Measurements from ENCODE around the gene AMD1.
"Not testable (repeated sequence)": the region's sequence is repeated elsewhere in the genome, so short reads cannot be mapped to it uniquely, and the experiment has no call there.

The AMD1 gene

DNA sequence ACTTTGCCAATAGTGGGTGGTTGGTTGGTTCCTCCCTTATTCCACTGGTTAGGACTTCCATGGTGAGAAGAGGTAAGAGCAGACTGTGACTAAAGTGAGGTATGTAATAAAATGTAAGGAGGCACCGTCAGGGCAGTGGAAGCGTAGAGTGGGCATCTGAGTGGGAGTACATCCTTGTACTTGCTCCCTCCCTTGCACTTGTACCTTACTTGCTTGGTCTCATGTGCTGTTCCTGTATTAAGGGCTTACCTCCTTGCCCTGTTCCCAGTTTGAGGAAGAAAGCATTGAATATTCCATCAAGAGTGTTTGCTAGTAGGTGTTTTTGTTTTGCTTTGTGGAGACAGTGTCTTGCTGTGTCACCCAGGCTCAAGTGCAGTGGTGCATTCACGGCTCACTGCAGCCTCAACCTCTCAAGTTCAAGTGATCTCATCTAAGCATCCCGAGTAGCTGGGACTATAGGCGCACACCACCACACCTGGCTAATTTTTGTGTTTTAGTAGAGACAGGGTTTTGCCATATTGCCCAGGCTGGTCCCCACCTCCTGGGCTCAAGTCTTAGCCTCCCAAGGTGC, 25.5 kb downstream of the AMD1 start:
- no peak overlapping the region for H3K4me3 ChIP-seq (ENCODE audit: low read depth, low read length)
- TF ChIP-seq, protein P1, sequence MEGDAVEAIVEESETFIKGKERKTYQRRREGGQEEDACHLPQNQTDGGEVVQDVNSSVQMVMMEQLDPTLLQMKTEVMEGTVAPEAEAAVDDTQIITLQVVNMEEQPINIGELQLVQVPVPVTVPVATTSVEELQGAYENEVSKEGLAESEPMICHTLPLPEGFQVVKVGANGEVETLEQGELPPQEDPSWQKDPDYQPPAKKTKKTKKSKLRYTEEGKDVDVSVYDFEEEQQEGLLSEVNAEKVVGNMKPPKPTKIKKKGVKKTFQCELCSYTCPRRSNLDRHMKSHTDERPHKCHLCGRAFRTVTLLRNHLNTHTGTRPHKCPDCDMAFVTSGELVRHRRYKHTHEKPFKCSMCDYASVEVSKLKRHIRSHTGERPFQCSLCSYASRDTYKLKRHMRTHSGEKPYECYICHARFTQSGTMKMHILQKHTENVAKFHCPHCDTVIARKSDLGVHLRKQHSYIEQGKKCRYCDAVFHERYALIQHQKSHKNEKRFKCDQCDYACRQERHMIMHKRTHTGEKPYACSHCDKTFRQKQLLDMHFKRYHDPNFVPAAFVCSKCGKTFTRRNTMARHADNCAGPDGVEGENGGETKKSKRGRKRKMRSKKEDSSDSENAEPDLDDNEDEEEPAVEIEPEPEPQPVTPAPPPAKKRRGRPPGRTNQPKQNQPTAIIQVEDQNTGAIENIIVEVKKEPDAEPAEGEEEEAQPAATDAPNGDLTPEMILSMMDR (IDR thresholded peaks at IDR 0.05; ENCODE audit: insufficient read depth, low read depth, low read length, missing control alignments) = no peak
- DNase-seq (ENCODE audit: low read depth) = no peak

DNA sequence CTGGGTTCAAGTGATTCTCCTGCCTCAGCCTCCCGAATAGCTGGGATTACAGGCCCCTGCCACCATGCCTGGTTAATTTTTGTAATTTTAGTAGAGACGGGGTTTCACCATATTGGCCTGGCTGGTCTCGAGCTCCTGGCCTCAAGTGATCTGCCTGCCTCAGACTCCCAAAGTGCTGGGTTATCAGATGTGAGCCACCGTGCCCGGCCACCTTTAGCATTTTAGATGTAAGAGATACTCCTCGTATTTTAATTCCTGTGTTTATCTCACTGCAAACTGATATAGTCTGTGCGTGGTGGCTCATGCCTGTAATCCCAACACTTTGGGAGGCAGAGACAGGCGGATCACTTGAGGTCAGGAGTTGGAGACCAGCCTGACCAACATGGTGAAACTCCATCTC, 27.0 kb downstream of the AMD1 start:
- H3K4me3 ChIP-seq (ENCODE audit: low read depth, low read length); DNase-seq (ENCODE audit: low read depth): not testable (repeated sequence)

DNA sequence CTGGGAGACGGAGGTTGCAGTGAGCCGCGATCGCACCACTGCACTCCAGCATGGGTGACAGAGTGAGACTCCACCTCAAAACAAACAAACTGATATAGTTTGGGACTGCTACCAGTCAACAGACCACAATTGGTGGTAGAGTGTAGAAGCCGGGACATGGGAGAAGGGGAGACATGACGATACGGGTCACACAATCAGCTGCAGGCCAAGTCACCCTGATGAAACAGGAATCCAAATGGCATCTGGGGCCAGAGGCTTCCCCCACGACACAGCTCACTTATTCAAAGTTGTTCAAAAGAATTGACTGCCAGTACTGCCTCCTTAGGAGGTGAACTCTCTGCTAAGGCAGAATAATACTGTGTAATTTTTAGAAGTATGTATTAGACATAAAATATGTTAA, 27.5 kb downstream of the AMD1 start:
- TF ChIP-seq, protein P1 (IDR thresholded peaks at IDR 0.05; ENCODE audit: insufficient read depth, low read depth, low read length, missing control alignments) = no peak
- H3K4me3 ChIP-seq (ENCODE audit: low read depth, low read length) = no peak overlapping the region
- DNase-seq (ENCODE audit: low read depth) = no peak

DNA sequence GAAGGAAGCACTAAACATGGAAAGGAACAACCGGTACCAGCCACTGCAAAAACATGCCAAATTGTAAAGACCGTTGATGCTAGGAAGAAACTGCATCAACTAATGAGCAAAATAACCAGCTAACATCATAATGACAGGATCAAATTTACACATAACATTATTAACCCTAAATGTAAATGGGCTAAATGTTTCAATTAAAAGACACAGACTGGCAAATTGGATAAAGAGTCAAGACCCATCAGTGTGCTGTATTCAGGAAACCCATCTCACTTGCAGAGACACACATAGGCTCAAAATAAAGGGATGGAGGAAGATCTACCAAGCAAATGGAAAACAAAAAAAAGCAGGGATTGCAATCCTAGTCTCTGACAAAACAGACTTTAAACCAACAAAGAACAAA, 31.7 kb downstream of the AMD1 start:
- H3K4me3 ChIP-seq (ENCODE audit: low read depth, low read length); DNase-seq (ENCODE audit: low read depth): not testable (repeated sequence)

DNA sequence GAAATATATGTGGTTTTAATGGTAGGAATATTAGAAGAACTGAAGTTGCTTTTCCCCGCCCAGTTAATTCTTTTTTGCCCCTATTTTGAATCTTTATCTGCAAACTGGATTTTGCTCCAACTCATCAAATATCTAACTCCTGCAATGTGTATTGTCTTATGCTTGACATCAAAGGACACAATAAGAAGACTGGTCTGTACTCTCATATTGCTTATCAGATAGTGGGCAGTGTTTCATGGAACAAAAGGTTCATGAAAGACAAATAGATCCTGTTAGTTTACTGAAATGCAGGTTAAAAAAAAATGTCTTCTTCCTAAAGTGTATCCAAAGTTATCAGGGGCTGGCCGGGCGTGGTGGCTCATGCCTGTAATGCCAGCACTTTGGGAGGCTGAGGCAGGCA, 56.2 kb downstream of the AMD1 start:
- DNase-seq (ENCODE audit: low read depth) = no peak
- TF ChIP-seq, protein P1 (IDR thresholded peaks at IDR 0.05; ENCODE audit: insufficient read depth, low read depth, low read length, missing control alignments) = no peak
- H3K4me3 ChIP-seq (ENCODE audit: low read depth, low read length) = no peak overlapping the region

DNA sequence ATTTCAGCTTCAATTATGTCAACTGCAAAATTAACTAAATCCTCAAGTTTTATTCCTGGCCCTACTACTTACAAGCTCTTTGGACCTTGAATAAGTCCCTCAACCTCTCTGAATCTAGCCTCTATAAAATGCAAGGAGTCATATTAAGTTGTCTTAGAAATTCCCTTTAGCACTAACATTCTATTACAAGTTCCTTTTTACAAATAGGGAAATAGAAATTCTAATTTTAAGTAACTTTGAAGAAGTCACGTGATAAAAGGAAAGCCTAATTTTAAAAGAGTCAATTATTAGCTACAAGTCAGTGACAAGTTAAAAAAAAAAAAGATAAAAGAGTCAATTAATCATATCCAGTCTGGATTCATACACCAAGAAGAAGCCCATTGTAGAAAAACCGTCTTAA, 59.3 kb downstream of the AMD1 start:
- DNase-seq (ENCODE audit: low read depth) = no peak
- TF ChIP-seq, protein P1 (IDR thresholded peaks at IDR 0.05; ENCODE audit: insufficient read depth, low read depth, low read length, missing control alignments) = no peak
- no peak overlapping the region for H3K4me3 ChIP-seq (ENCODE audit: low read depth, low read length)

DNA sequence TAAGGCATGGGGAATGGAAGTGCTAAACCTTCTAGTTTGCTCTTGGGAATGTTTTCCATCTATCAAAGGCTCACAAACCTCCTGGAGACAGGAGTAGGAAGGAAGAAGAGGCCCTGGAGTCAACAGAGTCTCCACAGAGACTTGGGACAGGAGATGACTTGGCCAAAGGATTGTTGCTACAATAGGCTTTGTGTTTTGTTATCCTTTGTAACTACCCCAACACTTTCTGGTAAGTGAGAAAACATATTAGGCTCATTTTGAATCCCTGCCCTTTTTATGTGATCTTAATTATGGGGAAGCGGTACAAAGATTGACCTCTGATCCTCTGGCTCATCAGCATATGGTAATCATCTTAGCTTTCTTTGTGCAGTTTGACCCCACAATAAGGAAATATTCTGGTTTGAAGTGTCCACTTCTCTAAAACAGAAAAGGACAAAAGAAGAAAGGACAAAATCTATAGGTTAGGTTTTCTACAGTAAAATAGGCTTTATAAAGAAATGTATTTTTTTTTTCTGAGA, 59.9 kb downstream of the AMD1 start:
- no peak for DNase-seq (ENCODE audit: low read depth)
- TF ChIP-seq, protein P1 (IDR thresholded peaks at IDR 0.05; ENCODE audit: insufficient read depth, low read depth, low read length, missing control alignments) = no peak
- H3K4me3 ChIP-seq (ENCODE audit: low read depth, low read length) = no peak overlapping the region

DNA sequence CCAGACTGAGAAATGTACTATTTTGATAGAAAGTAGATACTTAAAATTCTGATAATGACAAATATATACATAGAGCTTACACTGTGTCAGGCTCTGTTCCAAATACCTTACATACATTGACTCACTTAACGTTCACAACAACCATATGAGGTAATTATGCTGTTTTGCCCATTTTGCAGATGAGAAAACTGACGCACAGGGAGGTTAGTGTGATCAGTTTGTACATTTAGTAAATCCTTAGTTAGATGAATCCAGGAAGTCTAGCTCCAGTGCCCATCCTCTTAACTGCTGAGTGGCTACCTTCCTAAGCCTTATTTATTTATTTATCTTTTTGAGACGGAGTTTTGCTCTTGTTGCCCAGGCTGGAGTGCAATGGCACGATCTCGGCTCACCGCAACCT, 60.6 kb downstream of the AMD1 start:
- DNase-seq (ENCODE audit: low read depth) = no peak
- TF ChIP-seq, protein P1 (IDR thresholded peaks at IDR 0.05; ENCODE audit: insufficient read depth, low read depth, low read length, missing control alignments) = no peak
- no peak overlapping the region for H3K4me3 ChIP-seq (ENCODE audit: low read depth, low read length)
